Measurements from ENCODE around the gene IGSF23. TPM values are rescaled to one million over a fixed set of nuclear protein-coding genes. Genes with fewer than 3 reads are reported as not detected.

IGSF23 gene
- total RNA-seq, 1 experiment from 2014 or later = not detected

- no peaks in the 10 kb centered on the region for H3K79me2 ChIP-seq (ENCODE audit: low read depth)
- H2AFZ ChIP-seq = no peak overlapping the region
- peak in 1 of 2 experiments; percentile 37 for DNase-seq
- POLR2A ChIA-PET (ENCODE audit: unreplicated experiment) = no interaction called here
- intact Hi-C loops (cut with micrococcal nuclease; ENCODE audit: unreplicated experiment) = no loop called here
- H3K27ac ChIP-seq = no peak overlapping the region
- H3K4me2 ChIP-seq = no peak overlapping the region
- H3K4me3 ChIP-seq = no peak overlapping the region
- CTCF ChIA-PET = no interaction called here
- peaks cover 18% of the 10 kb centered on the region; the same call in 1 of the 2 replicates for H3F3A ChIP-seq (ENCODE audit: insufficient read depth, low read depth)
- H3K9me3 ChIP-seq (ENCODE audit: insufficient read depth, low read depth) = peaks cover 3% of the 10 kb centered on the region; the same call in 1 of the 2 replicates
- peaks cover 18% of the 10 kb centered on the region for H3K4me1 ChIP-seq (replicated peaks; ENCODE audit: insufficient read depth)
- H3K27me3 ChIP-seq (ENCODE audit: insufficient read depth, low read depth) = no peaks in the 10 kb centered on the region
- no peaks in the 10 kb centered on the region for H3K36me3 ChIP-seq (ENCODE audit: low read depth)
- no peaks in the 10 kb centered on the region for H3K9me2 ChIP-seq (ENCODE audit: insufficient read depth)
- no peaks in the 10 kb centered on the region for H4K20me1 ChIP-seq (ENCODE audit: insufficient read depth)
- TF ChIP-seq EZH2 (IDR thresholded peaks at IDR 0.05; ENCODE audit: low read depth) (no peak), CTCF (conservative IDR thresholded peaks at IDR 0.05) (no peak)
- BruUV-seq (replicated peaks) = no TSS peak
Observed at GRCh38 chr19:44598880-44599279, 14.5 kb upstream of the IGSF23 start.

- DNase-seq = no peak
- POLR2A ChIA-PET (ENCODE audit: unreplicated experiment) = no interaction called here
- H3K27ac ChIP-seq = no peak overlapping the region
- H3K4me3 ChIP-seq = no peak overlapping the region
- no peaks in the 10 kb centered on the region for H4K20me1 ChIP-seq (ENCODE audit: insufficient read depth)
- no peaks in the 10 kb centered on the region for H3K79me2 ChIP-seq (ENCODE audit: low read depth)
- H3K27me3 ChIP-seq (ENCODE audit: insufficient read depth, low read depth) = no peaks in the 10 kb centered on the region
- H3K9me3 ChIP-seq (ENCODE audit: insufficient read depth, low read depth) = peaks cover 3% of the 10 kb centered on the region; the same call in 1 of the 2 replicates
- BruUV-seq (replicated peaks) = no TSS peak
- peaks cover 17% of the 10 kb centered on the region; the same call in 1 of the 2 replicates for H3F3A ChIP-seq (ENCODE audit: insufficient read depth, low read depth)
- no peaks in the 10 kb centered on the region for H3K36me3 ChIP-seq (ENCODE audit: low read depth)
- H2AFZ ChIP-seq = no peak overlapping the region
- TF ChIP-seq CTCF (conservative IDR thresholded peaks at IDR 0.05) (no peak), EZH2 (IDR thresholded peaks at IDR 0.05; ENCODE audit: low read depth) (no peak)
- peaks cover 19% of the 10 kb centered on the region for H3K4me1 ChIP-seq (replicated peaks; ENCODE audit: insufficient read depth)
- no peak overlapping the region for H3K4me2 ChIP-seq
- CTCF ChIA-PET = no interaction called here
- intact Hi-C loops (cut with micrococcal nuclease; ENCODE audit: unreplicated experiment) = no loop called here
- H3K9me2 ChIP-seq (ENCODE audit: insufficient read depth) = no peaks in the 10 kb centered on the region
Observed at GRCh38 chr19:44600466-44600865, 12.9 kb upstream of the IGSF23 start.

- peaks cover 24% of the 10 kb centered on the region; the same call in 1 of the 2 replicates for H3F3A ChIP-seq (ENCODE audit: insufficient read depth, low read depth)
- H3K9me3 ChIP-seq (ENCODE audit: insufficient read depth, low read depth) = peaks cover 3% of the 10 kb centered on the region; the same call in 1 of the 2 replicates
- H4K20me1 ChIP-seq (ENCODE audit: insufficient read depth) = no peaks in the 10 kb centered on the region
- no peak overlapping the region for H3K4me3 ChIP-seq
- peak; percentile 70 to 83 for DNase-seq
- BruUV-seq (replicated peaks) = no TSS peak
- CTCF ChIA-PET = interaction anchor here (0.6 to 1.0 kb wide), 4 partner anchors 8 to 441 kb away, joined by 3 to 10 read pairs (median 6); no protein-coding TSS in a partner anchor
- H3K4me2 ChIP-seq = no peak overlapping the region
- no peaks in the 10 kb centered on the region for H3K27me3 ChIP-seq (ENCODE audit: insufficient read depth, low read depth)
- POLR2A ChIA-PET (ENCODE audit: unreplicated experiment) = interaction anchor here (0.5 to 0.8 kb wide), 8 partner anchors 22 to 1026 kb away, joined by 3 to 16 read pairs (median 6); no protein-coding TSS in a partner anchor
- no peaks in the 10 kb centered on the region for H3K79me2 ChIP-seq (ENCODE audit: low read depth)
- H3K36me3 ChIP-seq (ENCODE audit: low read depth) = no peaks in the 10 kb centered on the region
- no peak overlapping the region for H3K27ac ChIP-seq
- no peak for TF ChIP-seq CTCF (conservative IDR thresholded peaks at IDR 0.05)
- no peak for TF ChIP-seq EZH2 (IDR thresholded peaks at IDR 0.05; ENCODE audit: low read depth)
- intact Hi-C loops (cut with micrococcal nuclease; ENCODE audit: unreplicated experiment) = loop anchor here (2.0 kb wide), 1 partner anchor 25 kb away; no protein-coding TSS in a partner anchor
- H3K9me2 ChIP-seq (ENCODE audit: insufficient read depth) = no peaks in the 10 kb centered on the region
- H3K4me1 ChIP-seq (replicated peaks; ENCODE audit: insufficient read depth) = peaks cover 26% of the 10 kb centered on the region
- no peak overlapping the region for H2AFZ ChIP-seq
Observed at GRCh38 chr19:44602081-44602480, 11.3 kb upstream of the IGSF23 start.
